HG02870 (cell line): Measurements from ENCODE around the gene WDR26.
"Not testable (repeated sequence)": the region's sequence is repeated elsewhere in the genome, so short reads cannot be mapped to it uniquely, and the experiment has no call there.

Source experiments
- ATAC-seq: cut with Tn5 transposase; IDR thresholded peaks from one replicate; pipeline ENCODE4 v1.9.1; 2021; ENCODE audit warnings: mild to moderate bottlenecking, moderate library complexity; ENCODE audit not compliant: unreplicated experiment

Gene WDR26

GRCh38 chr1:224435318-224435763 lies 744 bp upstream of the WDR26 start:
- ATAC-seq, result peak; percentile 10

GRCh38 chr1:224433701-224434672 lies 610 bp downstream of the WDR26 start:
- peak; percentile 5 for ATAC-seq

- ATAC-seq, result no peak
These were observed 1.4 kb downstream of the WDR26 start for GRCh38 chr1:224433041-224433691.

GRCh38 chr1:224432672-224433040 lies 1.9 kb downstream of the WDR26 start:
- no peak for ATAC-seq

- ATAC-seq, result no peak
These were observed 2.5 kb downstream of the WDR26 start for GRCh38 chr1:224432146-224432545.

- no peak for ATAC-seq
These were observed 2.9 kb downstream of the WDR26 start for GRCh38 chr1:224431726-224432125.

- no peak for ATAC-seq
These were observed 4.0 kb downstream of the WDR26 start for GRCh38 chr1:224430511-224431113.

- no peak for ATAC-seq
These were observed 4.8 kb downstream of the WDR26 start for GRCh38 chr1:224429616-224430326.

- ATAC-seq, result not testable (repeated sequence)
These were observed 5.9 kb downstream of the WDR26 start for GRCh38 chr1:224428713-224429112.

- ATAC-seq, result no peak
These were observed 7.3 kb downstream of the WDR26 start for GRCh38 chr1:224427346-224427745.

GRCh38 chr1:224426869-224427268 lies 7.7 kb downstream of the WDR26 start:
- not testable (repeated sequence) for ATAC-seq

- no peak for ATAC-seq
These were observed 9.2 kb downstream of the WDR26 start for GRCh38 chr1:224425279-224425884.

GRCh38 chr1:224420106-224420505 lies 14.5 kb downstream of the WDR26 start:
- no peak for ATAC-seq

- no peak for ATAC-seq
These were observed 22.8 kb downstream of the WDR26 start for GRCh38 chr1:224411766-224412165.

- ATAC-seq, result no peak
These were observed 26.4 kb downstream of the WDR26 start for GRCh38 chr1:224408294-224408590.

- no peak for ATAC-seq
These were observed 26.9 kb downstream of the WDR26 start for GRCh38 chr1:224407571-224408293.

GRCh38 chr1:224406216-224406615 lies 28.4 kb downstream of the WDR26 start:
- no peak for ATAC-seq

- no peak for ATAC-seq
These were observed 29.0 kb downstream of the WDR26 start for GRCh38 chr1:224405604-224405970.

- ATAC-seq, result no peak
These were observed 29.5 kb downstream of the WDR26 start for GRCh38 chr1:224404916-224405603.
